Measurements from ENCODE around the gene CAMK2N2.

DNA sequence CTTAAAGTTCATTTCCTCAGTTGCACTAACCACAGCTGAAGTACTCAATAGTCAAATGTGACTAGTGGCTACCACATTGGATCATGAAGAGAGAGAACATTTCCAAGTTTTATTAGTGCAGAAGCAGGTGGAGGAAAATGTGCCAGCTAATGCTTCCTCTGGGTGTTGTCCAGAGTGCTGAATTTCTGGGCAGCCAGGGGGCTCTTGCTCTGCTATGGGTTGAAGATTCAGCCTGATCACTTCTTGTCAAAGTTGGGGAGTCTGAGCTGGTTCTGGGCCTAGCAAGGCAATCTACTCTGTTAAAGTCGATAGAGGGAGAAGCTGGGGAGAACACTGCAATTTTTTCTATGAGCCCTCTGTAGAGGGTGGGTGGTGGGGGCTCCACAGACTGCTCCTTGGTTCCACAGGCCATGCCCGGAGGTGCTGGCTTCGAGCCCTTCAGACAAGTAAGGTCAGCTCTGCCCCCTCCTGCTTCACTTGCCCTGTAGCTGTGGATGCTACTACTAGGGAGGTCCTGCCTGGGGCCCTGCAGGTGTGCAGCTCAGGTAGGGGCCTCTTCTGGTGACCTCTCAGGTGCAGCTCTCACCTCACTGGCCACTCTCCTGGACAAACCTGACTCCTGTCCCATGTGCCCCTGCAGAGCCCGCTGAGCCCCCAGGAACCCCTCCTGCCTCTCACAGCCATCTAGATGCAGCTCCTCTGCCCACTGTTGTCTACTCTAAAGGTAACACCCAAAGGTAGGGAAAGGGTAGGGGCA, 20.8 kb downstream of the CAMK2N2 start:
- TF ChIP-seq TAF1 (IDR thresholded peaks at IDR 0.05; ENCODE audit: borderline replicate concordance, insufficient read depth, low read length) (no peak), SIN3A (IDR thresholded peaks at IDR 0.05; ENCODE audit: borderline replicate concordance, insufficient read depth, low read length) (no peak), POLR2AphosphoS5 (IDR thresholded peaks at IDR 0.05; ENCODE audit: low read depth, low read length) (no peak)
- TF ChIP-seq, protein P1, sequence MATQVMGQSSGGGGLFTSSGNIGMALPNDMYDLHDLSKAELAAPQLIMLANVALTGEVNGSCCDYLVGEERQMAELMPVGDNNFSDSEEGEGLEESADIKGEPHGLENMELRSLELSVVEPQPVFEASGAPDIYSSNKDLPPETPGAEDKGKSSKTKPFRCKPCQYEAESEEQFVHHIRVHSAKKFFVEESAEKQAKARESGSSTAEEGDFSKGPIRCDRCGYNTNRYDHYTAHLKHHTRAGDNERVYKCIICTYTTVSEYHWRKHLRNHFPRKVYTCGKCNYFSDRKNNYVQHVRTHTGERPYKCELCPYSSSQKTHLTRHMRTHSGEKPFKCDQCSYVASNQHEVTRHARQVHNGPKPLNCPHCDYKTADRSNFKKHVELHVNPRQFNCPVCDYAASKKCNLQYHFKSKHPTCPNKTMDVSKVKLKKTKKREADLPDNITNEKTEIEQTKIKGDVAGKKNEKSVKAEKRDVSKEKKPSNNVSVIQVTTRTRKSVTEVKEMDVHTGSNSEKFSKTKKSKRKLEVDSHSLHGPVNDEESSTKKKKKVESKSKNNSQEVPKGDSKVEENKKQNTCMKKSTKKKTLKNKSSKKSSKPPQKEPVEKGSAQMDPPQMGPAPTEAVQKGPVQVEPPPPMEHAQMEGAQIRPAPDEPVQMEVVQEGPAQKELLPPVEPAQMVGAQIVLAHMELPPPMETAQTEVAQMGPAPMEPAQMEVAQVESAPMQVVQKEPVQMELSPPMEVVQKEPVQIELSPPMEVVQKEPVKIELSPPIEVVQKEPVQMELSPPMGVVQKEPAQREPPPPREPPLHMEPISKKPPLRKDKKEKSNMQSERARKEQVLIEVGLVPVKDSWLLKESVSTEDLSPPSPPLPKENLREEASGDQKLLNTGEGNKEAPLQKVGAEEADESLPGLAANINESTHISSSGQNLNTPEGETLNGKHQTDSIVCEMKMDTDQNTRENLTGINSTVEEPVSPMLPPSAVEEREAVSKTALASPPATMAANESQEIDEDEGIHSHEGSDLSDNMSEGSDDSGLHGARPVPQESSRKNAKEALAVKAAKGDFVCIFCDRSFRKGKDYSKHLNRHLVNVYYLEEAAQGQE (IDR thresholded peaks at IDR 0.05; ENCODE audit: insufficient read depth in 1 of 2, low read depth in 2 of 2, low read length in 2 of 2), result peak; percentile 86 to 95

All from PFSK-1 (cell line).